OCI-LY1 (cell line): ENCODE data around the gene MYOF.

ENCODE experiments used
- EZH2 ChIP-seq: fragments of 200-600 bp; sonication (generic), shearing (Covaris generic); IDR thresholded peaks from 2 replicates; pipeline ENCODE4 v1.8.0; 2017; ENCODE audit warnings: borderline replicate concordance, mixed run types, mild to moderate bottlenecking, antibody characterized with exemption, low read length, moderate library complexity, mixed read lengths
- TF ChIP-seq, protein P1 (sequence below): fragments of 200-600 bp; sonication (generic), shearing (Covaris generic); IDR thresholded peaks from 2 replicates; pipeline ENCODE4 v1.5.1; 2017; ENCODE audit warnings: mild to moderate bottlenecking, antibody characterized with exemption, low read length, moderate library complexity, mixed read lengths

DNA sequence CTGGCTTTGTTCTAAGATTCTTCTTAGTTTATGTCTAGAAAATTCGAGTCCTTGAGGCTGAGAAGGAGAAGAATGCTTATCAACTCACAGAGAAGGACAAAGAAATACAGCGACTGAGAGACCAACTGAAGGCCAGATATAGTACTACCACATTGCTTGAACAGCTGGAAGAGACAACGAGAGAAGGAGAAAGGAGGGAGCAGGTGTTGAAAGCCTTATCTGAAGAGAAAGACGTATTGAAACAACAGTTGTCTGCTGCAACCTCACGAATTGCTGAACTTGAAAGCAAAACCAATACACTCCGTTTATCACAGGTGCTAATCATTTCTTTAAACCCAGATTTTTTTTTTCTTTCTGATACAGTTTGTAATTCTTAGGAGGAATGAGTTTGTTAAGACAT, 20.9 kb upstream of the MYOF start:
- TF ChIP-seq, protein P1, sequence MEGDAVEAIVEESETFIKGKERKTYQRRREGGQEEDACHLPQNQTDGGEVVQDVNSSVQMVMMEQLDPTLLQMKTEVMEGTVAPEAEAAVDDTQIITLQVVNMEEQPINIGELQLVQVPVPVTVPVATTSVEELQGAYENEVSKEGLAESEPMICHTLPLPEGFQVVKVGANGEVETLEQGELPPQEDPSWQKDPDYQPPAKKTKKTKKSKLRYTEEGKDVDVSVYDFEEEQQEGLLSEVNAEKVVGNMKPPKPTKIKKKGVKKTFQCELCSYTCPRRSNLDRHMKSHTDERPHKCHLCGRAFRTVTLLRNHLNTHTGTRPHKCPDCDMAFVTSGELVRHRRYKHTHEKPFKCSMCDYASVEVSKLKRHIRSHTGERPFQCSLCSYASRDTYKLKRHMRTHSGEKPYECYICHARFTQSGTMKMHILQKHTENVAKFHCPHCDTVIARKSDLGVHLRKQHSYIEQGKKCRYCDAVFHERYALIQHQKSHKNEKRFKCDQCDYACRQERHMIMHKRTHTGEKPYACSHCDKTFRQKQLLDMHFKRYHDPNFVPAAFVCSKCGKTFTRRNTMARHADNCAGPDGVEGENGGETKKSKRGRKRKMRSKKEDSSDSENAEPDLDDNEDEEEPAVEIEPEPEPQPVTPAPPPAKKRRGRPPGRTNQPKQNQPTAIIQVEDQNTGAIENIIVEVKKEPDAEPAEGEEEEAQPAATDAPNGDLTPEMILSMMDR = no peak
- TF ChIP-seq EZH2 = no peak
